Hepatic stellate cell (primary cell): ENCODE data around the gene MBNL2.
A peak's percentile ranks its signal among the peaks of the same experiment; 100 is the strongest.

Experiments used
- DNase-seq: peaks from one replicate; pipeline ENCODE4 v3.0.0; 2011; ENCODE audit warnings: low spot score

The MBNL2 gene

DNA sequence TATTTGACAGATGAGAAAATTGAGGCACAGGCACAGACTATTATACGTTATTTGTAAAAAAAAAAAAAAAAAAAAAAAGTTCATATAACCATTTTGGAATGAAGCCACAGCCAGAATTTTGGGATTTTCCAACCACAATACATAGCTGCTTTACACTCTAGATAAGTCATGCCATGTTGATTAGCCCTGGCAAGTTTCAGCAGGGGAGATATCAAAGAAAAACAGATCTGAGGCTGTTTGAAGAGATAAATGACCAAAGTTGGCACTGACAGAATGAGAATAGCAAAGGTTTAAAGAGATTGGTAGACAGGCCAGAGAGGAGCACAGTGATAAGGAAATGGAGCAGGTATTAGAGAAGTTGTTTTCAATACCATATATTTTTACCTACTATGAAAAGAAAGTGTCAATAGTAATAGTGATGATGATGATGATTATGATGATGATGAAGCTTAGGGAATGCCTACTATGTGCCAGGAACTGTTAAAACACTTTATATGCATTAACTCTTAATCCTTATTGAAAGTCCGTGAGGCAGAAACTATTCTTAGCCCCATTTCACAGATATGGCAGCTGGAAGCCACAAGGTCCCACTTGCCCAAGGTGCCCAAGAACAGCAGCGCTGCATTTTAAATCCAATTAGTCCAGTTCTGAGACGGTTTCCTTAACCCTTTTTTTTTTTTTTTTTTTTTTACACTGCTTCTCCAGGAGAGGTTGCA lies 105.5 kb downstream of the MBNL2 start:
- DNase-seq, result no peak

- peak; percentile 62 for DNase-seq
Measured at GRCh38 chr13:97328222-97328790, 106.2 kb downstream of the MBNL2 start.

- DNase-seq, result no peak
Measured at GRCh38 chr13:97329331-97329730, 107.2 kb downstream of the MBNL2 start.

DNA sequence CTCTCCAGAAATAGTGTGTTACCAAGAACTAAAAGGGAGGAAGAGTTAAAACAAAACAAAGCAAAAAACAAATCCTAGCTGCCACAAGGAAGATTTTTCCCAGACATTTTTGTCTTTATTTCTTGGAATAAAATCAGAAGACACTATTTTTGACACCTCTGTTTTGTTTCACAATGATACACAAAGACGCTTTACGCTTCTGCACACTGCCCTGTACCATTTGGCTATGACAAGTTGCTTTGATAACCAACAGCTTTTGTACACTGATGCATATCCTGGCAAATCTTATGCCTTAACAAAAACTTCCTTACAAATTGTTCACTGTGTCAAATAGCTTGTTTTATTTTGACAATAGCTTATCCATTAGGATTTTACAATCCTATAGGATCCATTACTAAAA lies 108.3 kb downstream of the MBNL2 start:
- DNase-seq, result no peak

GRCh38 chr13:97332742-97333141 lies 110.6 kb downstream of the MBNL2 start:
- DNase-seq, result no peak

DNA sequence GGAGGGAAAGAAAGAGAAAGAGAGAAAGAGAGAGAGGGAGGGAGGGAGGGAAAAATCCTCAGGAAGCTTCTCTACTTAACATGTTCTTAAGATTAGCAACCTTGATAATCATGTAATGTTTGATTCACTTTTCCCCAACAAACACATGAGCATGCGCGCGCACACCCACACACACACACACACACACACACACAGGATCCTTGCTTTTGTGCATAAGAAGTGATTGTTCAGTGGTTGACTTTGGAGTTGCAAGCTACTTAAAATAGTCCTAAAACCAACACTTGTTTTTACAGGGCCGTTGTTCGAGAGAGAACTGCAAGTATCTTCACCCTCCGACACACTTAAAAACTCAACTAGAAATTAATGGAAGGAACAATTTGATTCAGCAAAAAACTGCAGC lies 111.8 kb downstream of the MBNL2 start:
- no peak for DNase-seq

GRCh38 chr13:97334690-97335089 lies 112.6 kb downstream of the MBNL2 start:
- no peak for DNase-seq

DNA sequence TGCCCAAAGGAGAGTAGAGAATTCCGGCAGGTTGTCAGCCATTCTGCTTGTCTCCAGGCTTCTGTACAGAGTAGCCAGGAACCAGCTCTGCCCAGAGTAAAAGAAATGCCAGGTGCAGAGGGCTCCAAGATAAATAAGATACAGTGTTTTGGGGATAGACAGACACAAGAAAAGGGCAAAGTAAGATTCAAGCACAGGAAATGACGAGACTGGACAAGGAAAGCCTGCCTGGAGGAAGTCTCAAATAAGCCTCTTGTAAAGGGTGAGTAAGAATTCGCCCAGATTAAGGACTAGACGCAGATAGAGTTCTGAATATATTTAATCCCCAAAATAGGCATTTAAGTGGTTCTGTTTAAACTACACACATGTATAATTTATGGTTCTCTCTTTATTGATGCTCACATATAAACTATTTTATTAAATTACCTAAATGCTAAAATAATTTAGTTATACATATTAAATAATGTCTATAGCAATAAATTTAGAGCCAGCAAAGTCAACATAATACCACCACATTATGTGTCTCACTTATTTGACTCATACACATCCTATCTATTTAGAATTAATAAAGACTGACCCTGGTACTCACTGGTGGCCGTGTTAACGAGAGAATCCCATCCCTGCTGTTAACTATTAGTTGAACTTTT lies 113.5 kb downstream of the MBNL2 start:
- no peak for DNase-seq

- DNase-seq, result no peak
Measured at GRCh38 chr13:97337985-97338499, 115.9 kb downstream of the MBNL2 start.

GRCh38 chr13:97338571-97338970 lies 116.4 kb downstream of the MBNL2 start:
- DNase-seq, result no peak

DNA sequence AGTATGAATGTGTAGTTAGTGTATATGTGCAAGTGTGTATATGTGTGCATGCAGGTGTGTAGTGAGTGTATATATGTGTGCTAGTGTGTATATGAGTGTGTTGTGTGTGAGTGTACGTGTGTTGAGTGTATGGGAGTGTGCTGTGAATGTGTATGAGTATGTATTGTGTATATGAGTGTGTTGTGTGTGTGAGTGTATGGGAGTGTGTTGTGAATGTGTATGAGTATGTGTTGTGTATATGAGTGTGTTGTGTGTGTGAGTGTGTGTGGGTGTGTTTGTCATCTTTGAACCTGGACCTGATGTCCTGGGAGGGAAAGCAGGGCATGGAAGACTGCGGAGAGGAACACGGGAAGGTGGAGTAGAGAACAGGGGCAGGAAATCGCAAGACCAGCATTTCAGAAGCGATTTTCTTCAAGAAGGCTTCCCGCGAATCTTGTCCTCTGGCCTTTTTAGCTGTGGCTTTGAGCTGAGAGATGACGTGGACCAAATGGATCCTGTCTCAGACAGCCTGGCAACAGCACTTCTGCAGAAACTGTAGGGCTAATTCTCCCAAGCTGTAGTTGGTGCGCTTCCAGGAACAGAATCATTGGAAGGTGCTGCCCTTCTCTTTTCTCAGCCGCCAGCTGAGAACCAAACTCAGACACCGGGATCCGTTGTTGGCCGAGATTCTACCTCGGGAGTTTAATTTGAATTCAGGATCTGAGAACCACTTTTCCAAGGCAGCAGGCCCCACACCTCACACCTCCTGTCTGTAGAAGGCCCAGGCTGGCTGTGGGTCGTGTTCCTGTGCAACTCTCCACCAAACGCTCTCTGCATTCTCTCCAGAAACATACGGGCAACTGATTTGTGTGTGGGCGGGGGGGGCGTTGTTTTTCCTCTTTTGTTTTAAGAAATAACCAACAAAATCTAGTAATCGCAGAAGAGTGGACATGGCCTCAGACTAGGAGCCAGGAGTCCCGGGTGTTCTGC lies 117.2 kb downstream of the MBNL2 start:
- DNase-seq, result peak; percentile 72

GRCh38 chr13:97339988-97340749 lies 118.0 kb downstream of the MBNL2 start:
- no peak for DNase-seq

- no peak for DNase-seq
Measured at GRCh38 chr13:97341135-97341534, 119.0 kb downstream of the MBNL2 start.

GRCh38 chr13:97342136-97342535 lies 120.0 kb downstream of the MBNL2 start:
- no peak for DNase-seq

- no peak for DNase-seq
Measured at GRCh38 chr13:97342936-97343335, 120.8 kb downstream of the MBNL2 start.

DNA sequence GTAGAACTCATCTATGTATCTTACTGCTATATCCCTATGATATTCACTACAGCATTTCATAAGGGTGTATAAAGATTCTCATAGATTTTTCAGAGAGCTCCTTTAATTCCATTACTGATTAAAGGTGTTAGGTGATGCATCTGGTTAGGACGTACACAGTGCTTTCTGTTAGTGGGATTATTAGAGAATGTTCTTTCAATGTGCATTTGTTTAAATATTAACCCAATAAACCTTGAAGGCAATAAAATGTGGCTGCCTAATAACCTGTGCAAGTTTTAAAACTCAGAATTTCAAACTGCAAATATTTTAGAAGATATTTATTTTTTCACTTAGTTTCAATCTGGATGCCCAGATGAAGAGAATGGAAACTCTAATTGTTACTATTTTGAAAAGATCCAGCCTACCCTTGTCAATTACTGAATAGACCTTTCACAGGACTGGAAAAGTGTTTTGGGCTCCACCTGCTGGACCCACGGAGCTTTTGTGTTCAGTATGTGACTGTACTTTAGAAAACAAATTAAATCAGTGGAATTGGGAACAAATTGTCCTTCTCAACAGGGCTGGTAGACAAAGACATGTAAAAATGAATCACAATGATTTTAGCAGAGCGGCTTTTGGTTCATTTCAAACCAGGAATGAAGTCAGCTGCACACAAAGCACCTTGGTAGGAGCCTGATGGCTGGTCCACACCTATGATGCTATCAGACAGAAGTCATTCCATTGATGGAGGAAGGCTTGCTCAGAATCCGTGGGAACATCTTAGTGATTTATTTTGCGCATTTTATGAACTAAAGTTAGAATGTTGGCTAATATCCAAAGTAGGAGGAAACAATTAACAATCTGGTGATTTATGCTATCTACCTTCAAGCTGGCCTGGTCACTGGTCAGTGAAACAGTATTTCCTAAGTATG lies 122.4 kb downstream of the MBNL2 start:
- peak; percentile 29 for DNase-seq

- DNase-seq, result no peak
Measured at GRCh38 chr13:97346097-97346496, 124.0 kb downstream of the MBNL2 start.

- DNase-seq, result no peak
Measured at GRCh38 chr13:97346561-97347254, 124.6 kb downstream of the MBNL2 start.

GRCh38 chr13:97347255-97347932 lies 125.3 kb downstream of the MBNL2 start:
- DNase-seq, result no peak
